Activated CD8-positive, alpha-beta memory T cell treated with anti-CD3 and anti-CD28 coated beads for 4 hours (primary cell): ENCODE measurements around the gene RPS29.
"Not testable (repeated sequence)": the region's sequence is repeated elsewhere in the genome, so short reads cannot be mapped to it uniquely, and the experiment has no call there.

ENCODE experiments used
- DNase-seq, 2 donors: peaks; one replicate each; pipeline ENCODE4 v3.0.0-alpha.2; 2020; ENCODE audit warnings: low read depth in 2 of 2

RPS29 gene

DNA sequence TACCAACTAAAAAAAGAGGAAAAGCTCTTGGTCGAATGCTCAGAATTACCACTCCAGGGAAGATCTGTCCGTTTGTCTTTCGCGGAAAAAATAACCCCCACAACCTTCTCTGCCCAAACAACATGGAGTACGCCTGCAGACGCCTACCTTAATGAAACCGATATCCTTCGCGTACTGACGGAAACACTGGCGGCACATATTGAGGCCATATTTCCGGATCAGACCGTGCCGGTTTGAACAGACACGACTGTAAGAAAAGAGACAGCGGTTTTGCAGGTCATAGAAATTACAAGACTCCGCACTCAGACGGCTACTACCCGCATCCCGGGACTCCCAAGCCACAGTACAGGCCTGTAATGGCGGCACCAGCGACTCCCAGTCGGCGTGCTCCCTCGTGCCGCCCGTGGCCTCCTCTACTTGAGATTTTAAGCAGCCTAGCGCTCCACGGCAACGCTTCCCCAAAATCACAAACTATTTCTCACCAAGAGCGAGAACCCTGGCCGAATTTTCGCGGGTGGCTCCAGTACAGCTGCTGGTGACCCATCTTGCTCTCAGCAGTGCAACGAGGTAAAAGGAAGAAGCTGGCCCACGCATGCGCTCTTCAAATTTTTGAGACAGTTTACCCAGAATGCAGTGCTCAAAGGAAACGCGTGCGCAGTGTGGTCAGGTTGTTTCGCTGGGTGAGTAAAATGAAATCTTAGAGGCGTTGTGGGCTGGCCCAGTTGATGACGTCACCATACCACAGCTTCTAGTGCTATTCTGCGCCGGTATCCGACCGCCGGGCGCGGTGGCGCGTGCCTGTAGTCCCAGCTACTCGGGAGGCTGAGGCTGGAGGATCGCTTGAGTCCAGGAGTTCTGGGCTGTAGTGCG, at the start of gene RPS29:
RPS29 (minus strand) TSS at position 578 of the 870 bp plus-strand sequence; CDS start at position 544, 34 bp downstream.
- DNase-seq = peak; percentile 97 to 98

DNA sequence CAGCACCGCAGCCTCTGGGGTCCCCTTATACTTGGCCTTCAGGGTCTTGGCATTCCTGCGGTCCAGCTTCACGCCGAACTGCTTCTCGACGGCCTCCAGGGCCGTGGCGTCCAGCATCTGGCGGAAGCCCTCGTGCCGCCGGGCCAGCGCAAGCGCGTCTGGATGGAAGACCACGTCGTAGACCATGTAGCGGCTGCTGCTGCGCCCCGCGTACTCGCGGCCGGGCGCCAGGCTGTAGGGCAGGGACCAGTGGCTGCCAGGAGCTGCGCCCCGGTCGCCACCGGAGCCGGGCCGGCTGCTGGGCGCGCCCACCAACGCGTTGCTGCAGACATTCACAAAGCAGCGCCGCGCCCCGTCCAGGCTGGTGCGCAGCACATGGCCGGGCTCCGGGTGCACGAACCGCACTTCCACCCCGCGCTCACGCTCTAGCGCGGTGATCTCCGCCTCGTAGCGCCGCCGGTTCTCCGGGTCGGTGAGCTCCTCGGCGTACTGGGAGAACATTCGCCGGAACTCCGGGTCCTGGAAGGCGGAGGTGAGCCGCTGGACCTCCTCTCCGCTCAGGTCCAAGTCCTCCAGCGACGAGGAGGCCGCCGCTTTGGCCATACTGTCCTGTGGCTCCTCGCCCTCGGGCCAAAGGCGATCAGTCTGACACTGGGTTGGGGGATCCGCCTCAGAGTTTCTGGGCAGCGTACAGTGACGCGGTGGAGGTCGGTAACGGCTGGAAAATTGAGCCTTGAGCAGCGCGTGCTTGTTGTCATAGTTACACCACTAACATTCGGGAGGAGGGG, 48.6 kb upstream of the RPS29 start, which contains the start of gene DNAAF2:
DNAAF2 (minus strand) TSS at position 698 of the 788 bp plus-strand sequence; CDS start at position 603, 95 bp downstream.
- peak in 1 of 2 donors; percentile 39 for DNase-seq

DNA sequence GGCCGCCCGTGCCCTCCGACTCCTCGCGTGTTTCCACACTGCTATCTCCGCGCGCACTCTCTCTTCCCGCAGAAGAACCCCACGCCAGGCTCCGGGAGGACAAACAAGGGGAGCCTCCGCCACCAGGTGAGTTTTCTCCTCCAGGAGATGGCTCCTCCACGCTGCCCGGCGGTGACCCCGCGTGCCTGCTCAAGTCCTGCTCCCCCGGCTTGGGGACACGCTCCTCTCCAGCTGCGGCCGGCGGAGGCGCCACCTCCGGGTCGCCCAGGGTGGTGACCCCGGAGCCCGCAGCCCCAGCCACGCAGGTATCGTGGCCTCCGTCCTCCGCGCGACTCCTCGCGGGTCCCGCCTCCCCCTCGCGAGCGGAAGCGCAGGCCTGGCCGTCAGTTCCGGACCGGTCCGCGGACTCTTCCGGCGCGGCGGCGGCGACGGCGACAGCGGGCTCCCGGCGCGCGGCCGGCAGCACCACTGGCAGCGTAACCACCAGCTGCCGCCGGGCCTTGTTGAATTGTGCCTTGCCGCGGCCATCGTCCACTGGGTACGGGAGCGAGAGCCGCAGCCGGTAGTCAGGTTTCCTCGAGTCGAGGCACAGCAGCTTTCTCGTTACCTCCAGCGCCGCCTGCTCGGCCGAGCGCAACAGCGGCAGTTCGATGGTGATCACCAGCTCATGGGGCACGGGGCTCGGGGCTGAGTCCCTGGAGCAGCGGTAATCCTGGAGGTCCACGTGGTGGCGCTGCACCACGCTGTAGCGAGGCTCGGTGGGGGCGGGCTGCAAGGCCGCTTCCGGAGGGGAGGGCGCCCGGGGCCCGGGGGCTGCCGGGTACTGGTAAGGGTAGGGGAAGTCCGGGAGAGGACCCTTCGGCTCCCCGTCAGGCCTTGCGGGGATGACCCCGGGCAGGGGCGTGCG, 47.7 kb upstream of the RPS29 start:
- peak; percentile 89 to 93 for DNase-seq

DNA sequence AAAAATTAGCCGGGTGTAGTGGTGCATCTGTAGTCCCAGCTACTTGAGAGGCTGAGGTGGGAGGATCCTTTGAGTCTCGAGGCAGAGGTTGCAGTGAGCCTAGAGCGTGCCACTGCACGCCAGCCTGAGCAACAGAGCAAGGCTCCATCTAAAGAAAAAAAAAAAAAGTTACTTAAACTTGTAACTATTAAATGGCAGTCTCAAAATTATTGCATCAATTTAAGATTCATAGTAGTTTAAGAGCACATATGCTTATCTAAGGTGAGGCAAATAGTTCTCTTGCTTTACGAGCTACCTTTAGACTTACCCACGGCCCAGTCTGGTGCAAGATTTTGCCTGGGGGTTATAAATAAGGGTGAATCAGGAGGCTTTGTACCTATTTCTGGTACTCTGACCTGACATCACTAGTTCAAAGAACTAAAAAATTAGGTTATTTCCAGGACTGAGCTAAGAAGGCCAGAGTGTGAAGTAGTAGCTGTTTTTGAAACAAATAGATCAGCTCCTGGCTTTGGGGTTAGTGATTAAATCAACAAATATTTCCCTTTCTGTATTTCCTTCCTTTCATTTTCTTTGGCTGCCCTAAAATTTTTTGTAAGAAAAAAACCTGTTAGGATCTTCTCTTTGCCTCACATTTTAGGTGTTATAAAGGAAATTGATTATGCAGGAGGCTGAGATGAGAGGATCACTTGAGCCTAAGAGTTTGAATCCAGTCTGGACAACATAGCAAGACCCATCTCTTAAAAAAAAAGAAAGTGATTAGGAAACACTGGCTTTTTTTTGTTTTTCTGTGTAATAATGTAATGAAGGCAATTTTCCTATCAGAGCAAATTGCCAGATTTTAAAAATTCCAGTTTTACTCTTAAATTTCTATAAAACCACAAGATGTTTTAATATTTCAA, 38.0 kb upstream of the RPS29 start:
- no peak for DNase-seq

DNA sequence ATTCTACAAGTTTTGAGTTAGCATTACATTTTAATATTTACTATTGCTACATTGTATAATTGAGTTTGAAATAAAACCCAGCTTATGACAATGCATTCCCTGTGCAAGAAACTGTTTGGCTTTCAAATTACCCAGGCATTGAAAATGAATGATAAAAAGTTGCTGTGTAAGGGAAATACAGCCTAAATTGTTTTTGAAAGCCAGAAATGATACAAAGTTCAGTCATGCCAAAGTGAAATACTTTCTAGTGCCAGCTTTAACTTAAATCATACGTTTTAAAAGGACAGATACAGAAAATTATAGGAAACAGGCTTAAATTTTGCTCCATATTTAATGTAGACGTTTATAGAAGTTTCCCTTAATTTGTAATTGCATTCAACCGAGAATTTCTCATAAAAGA, 37.2 kb upstream of the RPS29 start:
- no peak for DNase-seq

DNA sequence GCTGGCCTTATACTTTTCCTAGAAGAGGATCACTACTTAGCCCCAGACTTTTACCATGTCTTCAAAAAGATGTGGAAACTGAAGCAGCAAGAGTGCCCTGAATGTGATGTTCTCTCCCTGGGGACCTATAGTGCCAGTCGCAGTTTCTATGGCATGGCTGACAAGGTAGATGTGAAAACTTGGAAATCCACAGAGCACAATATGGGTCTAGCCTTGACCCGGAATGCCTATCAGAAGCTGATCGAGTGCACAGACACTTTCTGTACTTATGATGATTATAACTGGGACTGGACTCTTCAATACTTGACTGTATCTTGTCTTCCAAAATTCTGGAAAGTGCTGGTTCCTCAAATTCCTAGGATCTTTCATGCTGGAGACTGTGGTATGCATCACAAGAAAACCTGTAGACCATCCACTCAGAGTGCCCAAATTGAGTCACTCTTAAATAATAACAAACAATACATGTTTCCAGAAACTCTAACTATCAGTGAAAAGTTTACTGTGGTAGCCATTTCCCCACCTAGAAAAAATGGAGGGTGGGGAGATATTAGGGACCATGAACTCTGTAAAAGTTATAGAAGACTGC, 35.9 kb upstream of the RPS29 start:
- no peak for DNase-seq

DNA sequence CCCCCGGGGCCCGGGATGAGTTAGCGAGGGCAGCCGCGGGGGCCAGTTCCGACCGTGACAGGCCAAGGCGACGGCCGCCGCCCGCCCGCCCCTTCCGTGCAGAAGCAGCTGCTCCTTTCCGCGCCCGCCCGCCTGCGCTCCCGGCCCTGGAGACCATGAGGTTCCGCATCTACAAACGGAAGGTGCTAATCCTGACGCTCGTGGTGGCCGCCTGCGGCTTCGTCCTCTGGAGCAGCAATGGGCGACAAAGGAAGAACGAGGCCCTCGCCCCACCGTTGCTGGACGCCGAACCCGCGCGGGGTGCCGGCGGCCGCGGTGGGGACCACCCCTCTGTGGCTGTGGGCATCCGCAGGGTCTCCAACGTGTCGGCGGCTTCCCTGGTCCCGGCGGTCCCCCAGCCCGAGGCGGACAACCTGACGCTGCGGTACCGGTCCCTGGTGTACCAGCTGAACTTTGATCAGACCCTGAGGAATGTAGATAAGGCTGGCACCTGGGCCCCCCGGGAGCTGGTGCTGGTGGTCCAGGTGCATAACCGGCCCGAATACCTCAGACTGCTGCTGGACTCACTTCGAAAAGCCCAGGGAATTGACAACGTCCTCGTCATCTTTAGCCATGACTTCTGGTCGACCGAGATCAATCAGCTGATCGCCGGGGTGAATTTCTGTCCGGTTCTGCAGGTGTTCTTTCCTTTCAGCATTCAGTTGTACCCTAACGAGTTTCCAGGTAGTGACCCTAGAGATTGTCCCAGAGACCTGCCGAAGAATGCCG, 35.1 kb upstream of the RPS29 start:
- DNase-seq = no peak

DNA sequence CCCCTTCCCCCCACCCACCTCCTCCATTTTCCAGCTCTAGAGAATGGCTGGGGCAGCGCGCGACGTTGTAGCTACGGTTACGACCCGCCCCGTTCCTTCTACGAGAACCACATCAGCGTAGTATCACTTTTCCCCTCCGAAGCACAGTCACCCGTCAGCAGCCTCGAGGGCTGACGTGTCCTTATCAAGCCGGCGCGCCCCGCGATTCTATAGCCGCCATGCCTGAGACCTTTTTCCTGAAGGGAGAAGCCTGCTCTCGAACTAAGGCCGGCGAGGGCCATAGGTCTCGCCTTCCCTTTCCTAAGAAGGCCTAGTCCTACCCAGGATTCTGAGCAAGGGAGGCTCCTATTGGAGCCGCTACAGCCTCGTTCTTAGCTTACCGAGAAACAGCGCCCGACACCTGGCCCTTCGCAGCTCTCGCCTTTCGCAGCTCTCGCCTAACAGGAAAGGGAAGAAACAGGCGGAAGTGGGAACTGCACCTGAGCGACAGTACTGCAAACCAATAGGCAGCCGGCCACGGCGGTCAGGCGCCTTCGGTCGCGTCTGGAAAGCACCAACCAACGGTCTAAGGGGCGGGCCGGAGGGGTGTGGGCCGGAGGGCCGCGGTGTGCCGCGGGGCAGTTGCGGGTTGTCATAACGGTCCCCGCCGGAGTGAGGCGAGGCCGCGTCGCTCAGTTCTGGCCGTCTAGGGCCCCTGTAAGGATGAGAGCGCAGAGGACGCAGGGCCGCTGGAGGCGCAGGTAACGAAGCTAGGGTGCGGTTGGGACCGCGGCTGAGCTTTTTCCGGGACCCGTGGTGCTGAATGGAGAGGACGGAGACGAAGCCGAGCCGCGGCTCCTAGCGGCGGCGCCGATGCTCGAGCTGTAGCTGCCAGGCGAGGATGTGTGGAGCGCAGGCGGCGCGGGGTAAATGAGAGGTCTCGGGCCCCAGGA, 34.3 kb upstream of the RPS29 start, which contains the start of the genes MGAT2 and RPL36AL:
MGAT2 (plus strand) TSS at position 618 of the 932 bp plus-strand sequence. CDS start 470 bp downstream, outside the sequence.
RPL36AL (minus strand) TSS at position 445 of the 932 bp plus-strand sequence. CDS start 1,522 bp downstream, outside the sequence.
- DNase-seq = peak; percentile 89 to 91

DNA sequence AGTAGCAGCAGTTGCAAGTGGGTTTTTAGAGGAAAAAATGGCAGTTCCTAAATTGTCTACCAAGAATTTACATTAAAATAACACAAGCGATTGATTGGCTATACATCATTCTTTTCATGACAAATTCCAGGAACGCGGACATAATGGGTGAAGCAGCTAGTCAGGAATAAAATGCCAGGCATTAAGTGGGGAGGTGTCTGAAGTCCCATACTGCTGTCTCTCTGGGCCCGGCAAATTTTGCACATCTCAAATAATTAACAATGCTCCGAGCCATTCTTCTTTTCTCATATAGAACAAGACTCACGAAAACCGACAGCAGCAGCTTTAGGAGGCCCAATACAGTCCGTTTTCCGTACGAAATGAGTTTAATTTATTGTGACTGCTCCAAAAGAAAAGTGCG, 33.5 kb upstream of the RPS29 start:
- no peak for DNase-seq

DNA sequence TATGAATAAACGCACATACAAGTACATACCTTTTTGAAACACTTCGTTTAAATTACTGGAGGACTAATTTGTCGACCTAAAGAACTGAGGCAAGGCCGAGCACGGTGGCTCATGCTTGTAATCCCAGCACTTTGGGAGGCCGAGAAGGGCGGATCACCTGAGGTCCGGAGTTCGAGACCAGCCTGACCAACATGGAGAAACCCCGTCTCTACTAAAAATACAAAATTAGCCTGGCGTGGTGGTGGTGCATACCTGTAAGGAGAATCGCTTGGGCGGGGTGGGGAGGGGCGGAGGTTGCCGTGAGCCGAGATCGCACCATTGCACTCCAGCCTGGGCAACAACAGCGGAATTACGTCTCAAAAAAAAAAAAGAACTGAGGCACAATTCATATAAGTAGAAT, 33.1 kb upstream of the RPS29 start:
- not testable (repeated sequence) for DNase-seq

DNA sequence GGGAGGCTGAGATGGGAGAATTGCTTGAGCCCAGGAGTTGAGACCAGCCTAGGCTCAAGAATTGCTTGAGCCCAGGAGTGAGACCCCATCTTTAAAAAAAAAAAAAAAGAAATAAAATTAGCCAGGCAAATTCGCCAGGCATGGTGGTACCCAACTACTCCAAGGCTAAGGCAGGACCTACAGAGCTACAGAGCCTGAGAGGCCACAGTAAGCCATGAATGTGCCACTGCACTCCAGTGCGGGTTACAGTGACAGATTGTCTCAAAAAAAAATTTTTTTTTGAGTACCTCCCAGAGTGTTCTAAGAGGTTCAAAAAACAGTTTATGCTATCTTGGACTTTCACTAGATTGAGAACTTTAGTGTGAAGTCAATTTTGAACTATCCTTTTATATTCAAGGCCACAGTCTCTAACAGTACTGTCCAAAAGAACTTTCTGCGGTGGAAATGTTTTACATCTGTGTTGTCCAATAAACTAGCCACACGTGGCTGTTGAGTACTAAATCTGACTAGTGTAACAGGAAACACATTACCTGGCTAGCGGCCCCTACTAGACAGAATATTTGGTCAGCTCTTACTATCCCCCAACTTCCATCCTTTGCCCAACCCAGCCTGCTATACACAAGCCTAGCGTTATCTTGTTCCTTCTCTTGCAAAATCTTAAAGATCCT, 31.8 kb upstream of the RPS29 start:
- no peak for DNase-seq

DNA sequence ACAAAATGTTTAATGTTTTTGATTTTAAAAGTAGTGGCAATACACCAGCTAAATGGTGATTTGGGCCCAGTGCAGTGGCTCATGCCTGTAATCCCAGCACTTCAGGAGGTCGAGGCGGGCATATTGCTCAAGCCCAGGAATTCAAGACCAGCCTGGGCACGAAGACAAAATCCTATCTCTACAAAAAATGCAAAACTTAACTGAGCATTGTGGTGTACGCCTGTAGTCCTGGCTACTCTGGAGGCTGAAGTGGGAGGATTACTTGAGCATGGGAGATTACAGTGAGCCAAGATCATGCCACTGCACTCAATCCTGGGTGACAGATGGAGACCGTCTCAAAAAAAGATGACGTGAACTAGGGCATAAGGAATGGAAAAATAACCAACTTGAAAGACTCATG, 29.6 kb upstream of the RPS29 start:
- DNase-seq = no peak

DNA sequence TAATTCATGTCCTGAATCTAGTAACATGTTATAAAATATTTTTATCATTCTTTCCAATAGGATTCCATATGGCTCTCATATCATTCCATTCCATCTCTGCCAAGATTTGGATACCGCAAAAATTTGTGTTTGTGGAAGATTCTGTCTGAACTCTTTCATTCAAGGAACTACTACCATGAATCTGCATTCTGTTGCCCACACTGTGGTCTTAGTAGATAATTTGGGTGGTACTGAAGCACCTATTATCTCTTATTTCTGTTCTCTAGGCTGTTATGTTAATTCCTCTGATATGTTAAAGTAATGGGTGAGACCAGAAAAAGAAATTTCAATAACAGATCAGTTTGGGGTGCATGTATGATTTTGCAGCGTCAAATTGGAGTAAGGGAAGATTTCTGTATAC, 28.0 kb upstream of the RPS29 start:
- no peak for DNase-seq

DNA sequence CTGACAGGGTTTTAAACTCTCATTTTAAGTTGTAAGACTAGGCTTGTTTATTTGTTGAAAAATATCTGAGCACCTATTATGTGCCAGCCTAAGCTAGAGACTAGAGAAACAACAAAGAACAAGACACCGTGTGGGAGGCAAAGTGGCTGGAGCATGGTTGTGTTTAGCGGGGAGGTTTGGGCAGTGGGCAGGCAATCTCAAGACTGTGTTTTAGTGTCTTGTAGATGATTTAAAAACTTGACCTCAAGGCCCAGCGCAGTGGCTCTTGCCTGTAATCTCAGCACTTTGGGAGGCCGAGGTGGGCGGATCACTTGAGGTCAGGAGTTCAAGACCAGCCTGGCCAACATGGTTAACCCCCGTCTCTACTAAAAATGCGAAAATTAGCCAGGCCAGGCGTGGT, 26.5 kb upstream of the RPS29 start:
- DNase-seq = no peak

DNA sequence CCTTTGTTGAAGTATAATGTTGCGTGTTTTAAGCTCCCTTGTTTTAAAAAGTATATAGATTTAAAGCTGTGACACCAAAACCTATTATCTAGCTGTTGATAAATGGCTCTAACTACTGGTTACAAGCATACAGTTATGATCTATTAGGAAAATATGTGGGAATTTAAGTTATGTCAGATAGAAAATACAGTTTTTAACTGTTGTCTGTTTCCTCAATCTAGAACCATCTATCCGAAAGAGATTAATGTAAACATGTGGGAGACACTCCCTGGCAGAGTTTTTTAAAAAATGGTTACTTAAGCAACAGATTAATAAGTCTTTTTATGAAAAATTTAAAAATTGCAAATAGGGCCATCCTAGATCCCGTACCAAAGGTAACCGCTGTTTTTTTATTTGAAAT, 26.1 kb upstream of the RPS29 start:
- no peak for DNase-seq

DNA sequence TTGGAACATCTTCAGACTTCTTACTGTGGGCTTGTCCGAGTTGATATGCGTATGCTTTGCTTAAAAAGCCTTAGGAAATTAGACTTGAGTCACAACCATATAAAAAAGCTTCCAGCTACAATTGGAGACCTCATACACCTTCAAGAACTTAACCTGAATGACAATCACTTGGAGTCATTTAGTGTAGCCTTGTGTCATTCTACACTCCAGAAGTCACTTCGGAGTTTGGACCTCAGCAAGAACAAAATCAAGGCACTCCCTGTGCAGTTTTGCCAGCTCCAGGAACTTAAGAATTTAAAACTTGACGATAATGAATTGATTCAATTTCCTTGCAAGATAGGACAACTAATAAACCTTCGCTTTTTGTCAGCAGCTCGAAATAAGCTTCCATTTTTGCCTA, 21.4 kb upstream of the RPS29 start:
- no peak for DNase-seq

DNA sequence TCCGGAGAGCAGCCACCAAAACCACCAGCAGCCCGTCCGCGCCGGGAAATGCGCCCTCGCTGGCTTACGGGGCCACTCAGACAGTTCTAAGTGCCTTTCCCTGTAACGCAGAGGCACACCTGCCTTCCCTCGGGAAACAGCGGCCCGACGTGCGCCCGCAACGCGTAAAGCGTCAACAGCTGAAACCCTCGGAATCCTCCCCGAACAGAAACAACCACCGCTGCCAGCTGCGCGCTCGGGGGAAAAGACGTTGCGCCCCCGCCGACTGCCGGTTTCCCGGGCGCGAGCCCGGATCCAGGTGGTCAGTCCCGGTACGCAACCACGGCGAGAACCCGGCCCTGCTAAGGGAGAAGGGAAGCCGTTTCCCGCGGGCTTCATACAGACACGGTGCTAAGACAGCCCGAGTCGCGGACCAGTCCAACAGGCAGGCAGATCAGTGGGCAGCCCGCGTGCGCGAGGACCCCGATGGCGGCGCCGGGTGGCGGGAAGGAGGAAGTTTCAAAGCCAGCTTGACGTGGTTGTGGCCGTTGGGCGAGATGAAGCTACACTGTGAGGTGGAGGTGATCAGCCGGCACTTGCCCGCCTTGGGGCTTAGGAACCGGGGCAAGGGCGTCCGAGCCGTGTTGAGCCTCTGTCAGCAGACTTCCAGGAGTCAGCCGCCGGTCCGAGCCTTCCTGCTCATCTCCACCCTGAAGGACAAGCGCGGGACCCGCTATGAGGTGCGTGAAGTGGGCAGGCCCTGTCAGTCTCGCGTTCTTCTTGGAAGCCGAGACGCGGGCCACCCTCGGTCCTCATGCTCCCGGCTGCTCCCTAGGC, 12.5 kb upstream of the RPS29 start, which contains the start of gene LRR1:
LRR1 (plus strand) TSS at position 456 of the 816 bp plus-strand sequence; CDS start at position 537, 81 bp downstream.
- DNase-seq = peak; percentile 63 to 71
